SIG-M5 treated with dmso at 0.1 percent for 504 hours (cell line): ENCODE results near the gene SLC27A2.
A peak's percentile ranks its signal among the peaks of the same experiment; 100 is the strongest.

Experiments
- DNase-seq: peaks from one replicate; lab custom pipeline; 2025; ENCODE audit not compliant: unreplicated experiment; lab: John Stamatoyannopoulos, UW

SLC27A2 gene

DNA sequence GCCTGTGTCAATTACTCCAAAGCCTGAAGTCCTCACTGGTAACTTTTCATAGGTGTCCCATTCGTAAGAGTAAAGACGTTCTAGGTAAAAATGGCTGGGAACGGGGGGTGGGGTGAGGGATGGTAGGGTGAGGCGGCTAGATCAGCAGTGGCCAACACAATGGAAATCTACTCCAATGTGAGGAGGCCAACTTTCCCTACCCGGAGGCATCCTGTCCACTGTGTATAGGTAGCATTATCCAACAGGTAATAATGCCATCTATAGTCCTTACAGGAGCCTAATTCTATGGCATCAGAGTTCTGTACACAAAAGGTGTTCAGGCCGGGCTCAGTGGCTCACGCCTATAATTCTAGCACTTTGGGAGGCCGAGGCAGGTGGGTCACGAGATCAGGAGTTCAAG lies 54.4 kb downstream of the SLC27A2 start:
- DNase-seq, result no peak

- DNase-seq, result no peak
Measured at GRCh38 chr15:50238255-50238654, 56.3 kb downstream of the SLC27A2 start.

DNA sequence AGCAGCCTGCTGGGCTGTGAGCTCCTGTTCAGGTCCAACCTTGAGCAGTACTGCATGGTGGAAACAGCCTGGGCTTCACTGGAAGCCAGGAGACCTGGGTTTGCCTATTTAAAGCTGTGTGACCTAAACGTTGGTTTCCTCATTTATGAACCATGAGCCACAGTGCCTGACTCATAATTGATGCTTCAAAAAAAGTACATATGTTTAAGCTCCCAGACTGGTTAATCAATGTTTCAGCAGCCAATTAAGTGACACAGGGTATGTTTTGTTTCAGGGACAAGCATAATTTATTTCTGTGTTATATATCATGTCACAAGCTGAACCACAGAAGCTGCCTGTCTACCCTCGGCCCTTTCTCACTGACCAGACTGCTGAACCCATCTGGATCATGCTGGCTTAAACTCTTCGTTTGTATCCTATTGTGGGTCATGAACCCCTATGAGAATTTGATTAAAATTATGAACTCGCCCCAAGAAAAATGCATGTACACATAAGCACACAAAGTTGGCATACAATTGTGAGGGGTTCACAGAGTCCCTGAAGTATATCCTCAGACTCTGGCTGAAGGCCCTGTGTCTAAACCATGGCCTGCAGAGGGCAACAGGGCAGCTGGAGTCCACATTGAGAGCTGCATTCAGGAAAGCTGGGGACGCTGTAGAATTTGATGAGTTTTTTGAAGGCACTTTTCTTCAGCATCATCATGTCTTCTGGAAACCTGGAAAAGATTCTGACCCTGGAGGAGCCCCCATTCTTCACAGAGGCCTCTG lies 59.9 kb downstream of the SLC27A2 start:
- DNase-seq, result no peak

DNA sequence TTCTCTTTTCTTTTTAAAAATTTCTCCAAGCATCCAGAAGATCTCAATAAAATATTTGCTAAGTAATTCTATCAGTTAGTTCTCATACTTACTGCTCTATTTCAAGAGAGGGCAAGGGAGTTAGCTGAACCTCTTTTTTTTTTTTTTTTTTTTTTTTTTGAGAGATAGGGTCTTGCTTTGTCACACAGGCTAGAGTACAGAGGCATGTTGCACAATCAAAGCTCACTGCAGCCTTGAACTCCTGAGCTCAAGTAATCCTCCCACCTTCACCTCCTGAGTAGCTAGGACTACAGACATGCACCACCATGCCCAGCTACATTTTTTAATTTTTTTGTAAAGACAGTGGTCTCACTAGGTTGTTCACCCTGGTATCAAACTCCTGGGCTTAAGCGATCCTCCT lies 62.2 kb downstream of the SLC27A2 start:
- DNase-seq, result no peak

DNA sequence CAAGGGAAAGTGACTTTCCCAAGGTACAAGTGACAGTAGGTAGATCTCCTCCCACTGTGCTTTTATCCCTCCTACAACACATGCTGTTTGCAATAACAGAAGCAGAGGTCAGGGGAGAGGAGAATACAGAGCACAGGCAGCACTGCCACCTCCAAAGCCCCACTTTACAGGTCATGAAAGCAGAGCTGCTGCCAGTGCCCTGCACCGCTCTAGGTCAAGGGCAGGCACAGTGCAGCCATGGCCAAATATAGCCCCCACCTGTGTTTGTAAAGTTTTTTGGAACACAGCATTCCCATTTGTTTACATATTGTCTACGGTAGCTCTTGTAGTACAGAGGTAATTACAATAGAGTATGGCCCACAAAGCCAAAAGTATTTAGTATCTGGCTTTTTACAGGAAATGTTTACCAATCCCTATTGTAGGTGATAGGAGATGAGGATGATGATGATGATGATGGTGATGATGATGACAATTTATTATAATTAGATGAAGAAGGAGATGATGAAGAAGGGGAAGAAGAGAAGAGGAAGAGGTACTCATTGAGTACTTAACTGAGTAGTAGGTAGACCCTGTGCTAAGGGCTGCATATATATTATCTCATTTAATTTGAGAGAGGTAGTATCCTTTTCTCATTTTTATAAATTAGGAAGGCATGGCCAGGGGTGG lies 63.1 kb downstream of the SLC27A2 start:
- no peak for DNase-seq

DNA sequence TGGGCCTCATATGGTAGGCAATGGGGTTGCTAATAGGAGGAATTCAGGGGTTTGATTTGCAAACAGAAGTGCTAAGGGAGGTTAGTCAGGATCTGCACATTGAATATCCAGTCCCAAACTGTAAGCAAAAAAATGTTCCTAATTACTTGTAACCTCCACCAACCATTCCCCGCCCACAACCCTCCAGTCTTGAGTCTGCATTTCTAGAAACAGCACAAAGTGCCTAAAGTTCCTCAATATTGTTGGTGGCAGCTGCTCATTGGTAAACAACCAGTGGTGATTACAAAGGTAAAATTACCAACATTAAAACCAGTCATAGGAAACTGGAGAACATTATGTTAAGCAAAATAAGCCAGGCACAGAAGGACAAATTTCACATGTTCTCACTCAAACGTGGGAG lies 64.6 kb downstream of the SLC27A2 start:
- DNase-seq, result no peak

- peak; percentile 67 for DNase-seq
Measured at GRCh38 chr15:50247819-50248655, 66.0 kb downstream of the SLC27A2 start.

- DNase-seq, result no peak
Measured at GRCh38 chr15:50248994-50249582, 67.1 kb downstream of the SLC27A2 start.

DNA sequence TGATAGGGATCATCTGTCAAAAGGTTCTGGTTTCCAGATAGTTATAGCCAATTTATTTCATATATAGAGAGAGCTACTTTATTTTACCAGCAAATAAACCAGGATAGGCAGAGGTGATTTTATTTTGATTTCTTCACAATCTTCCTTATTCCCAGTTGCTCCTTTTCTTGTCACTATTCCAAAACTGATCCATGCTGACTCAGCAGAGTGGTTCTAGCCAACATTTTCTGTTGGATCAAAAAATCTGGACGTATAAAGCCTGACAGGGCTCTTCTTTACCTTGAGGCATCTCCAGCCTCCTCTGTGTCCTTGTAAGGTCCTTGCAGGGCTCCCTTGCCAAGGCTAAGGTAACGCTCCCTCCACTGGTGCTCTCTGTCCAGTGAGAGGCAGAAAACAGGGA lies 67.7 kb downstream of the SLC27A2 start:
- DNase-seq, result no peak

DNA sequence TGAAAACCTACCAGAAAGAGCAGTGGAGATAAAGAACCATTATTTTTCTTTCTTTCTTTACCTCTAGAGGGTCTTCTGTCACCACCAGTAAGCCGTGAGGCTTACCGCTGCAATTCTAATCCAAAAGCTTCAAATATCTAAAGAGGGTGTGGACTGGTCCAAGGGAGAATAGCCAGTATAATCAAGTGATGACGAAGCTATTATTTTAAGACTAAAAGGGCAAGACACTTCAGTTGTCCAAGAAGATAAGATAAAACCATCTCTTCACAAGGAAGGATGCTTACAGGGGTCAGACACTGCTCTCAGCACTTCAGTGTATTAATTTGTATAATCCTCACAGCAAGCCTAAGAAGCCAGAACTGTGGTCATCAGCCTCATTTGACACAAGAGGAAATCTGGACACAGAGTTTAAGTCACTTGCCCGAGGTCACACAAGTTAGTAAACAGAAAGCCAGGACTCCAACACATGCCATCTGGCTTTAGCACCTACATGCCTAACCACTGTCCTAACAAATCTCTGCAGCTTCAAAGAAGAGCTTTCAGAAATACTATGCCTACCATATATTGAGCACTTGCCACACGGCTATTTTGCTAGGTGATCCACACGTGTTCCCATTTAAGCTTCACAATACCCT lies 68.9 kb downstream of the SLC27A2 start:
- DNase-seq, result no peak

DNA sequence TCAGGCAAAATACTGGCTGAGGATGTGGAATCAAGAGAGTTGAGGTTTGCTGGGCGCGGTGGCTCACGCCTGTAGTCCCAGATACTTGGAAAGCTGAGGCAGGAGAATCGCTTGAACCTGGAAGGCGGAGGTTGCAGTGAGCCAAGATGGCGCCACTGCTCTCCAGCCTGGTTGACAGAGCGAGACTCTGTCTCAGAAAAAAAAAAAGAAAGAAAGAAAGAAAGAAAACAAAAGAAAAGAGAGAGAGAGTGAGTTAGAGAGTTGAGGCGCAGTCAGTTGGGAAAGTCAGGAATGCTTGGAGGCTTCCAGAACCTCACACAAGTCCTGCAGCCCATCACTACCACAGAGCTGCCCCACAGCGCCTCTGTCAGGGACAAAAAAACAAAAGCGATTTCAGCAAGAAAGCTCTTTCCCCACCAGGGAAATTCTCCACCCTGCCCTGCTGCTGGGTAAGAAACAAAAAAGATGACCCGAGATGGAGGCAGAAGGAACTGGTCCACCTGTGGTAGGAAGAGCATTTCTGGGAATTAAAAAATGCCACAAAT lies 69.7 kb downstream of the SLC27A2 start:
- no peak for DNase-seq

- DNase-seq, result no peak
Measured at GRCh38 chr15:50252556-50252955, 70.6 kb downstream of the SLC27A2 start.

GRCh38 chr15:50256188-50257041 lies 74.4 kb downstream of the SLC27A2 start:
- DNase-seq, result peak; percentile 53

GRCh38 chr15:50257332-50257731 lies 75.3 kb downstream of the SLC27A2 start:
- no peak for DNase-seq

- peak; percentile 82 for DNase-seq
Measured at GRCh38 chr15:50257924-50258323, 75.9 kb downstream of the SLC27A2 start.

DNA sequence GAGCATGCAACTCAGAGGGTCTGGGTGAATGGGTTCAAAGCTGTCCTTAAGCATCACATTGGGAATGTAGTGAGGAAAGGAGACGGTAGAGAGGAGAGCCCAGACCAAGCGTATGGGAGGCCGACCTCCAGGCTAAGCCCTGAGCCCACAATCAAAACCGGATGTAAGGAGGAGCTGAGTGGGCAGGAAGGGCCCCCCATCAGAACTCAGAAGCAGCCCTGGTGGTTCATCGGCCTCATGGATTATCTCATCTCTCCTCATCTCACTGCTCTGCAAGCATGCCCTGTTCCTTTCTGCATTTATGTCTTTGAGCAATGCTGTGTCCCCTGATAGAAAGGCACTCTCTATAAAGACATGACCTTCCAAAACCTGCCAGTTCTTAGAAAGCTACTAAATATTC lies 77.3 kb downstream of the SLC27A2 start:
- no peak for DNase-seq

- DNase-seq, result no peak
Measured at GRCh38 chr15:50260969-50261496, 79.0 kb downstream of the SLC27A2 start.

GRCh38 chr15:50261981-50262380 lies 80.0 kb downstream of the SLC27A2 start:
- DNase-seq, result no peak

DNA sequence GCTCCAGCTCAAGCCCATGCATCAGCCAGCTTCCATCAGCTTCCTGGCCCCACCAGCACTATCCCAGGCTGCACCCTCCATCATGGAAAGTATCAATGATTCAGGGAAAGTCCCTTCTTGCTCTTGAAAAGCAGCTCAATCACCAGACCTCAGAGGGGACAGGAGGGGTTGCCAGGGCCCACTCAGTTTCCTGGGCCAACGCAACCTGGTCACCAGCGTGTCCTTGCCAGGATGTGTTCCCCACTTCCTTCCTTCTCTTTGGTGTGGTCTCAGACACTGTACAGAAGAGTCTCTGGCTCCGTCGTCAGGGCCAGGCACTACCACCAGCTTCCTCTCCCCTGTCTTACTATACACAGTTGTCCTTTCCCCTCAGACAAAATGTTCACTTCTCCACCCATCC lies 80.5 kb downstream of the SLC27A2 start:
- no peak for DNase-seq
